ENCODE measurements around the gene FGFR2. TPM values are rescaled to one million over a fixed set of nuclear protein-coding genes. Genes with fewer than 3 reads are reported as not detected.

FGFR2 gene
- total RNA-seq, 1 experiment from 2014 or later = 5.7 TPM

DNA sequence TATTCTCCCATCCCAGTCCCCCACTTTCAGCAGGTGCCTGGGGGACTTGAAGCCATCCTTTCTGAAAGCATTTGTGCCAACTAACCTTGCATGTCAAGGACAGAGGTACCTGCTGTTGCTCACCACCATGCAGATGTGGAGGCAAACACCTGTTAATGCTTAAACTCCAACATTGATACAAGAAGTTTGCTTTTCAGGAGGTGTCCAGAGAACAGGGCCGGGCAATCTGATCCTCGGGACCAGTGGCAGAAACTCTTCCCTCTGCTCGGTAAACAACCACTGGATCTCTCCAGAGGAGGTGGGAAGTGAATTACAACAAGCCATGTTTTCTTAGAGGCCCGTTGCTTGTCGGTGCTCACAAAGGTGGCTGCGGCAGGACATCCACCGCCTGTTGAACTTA lies 54.7 kb downstream of the FGFR2 start:
- in situ Hi-C loops (cut with HindIII; ENCODE audit: low pct_unique_long_range_greater_than_20kb, low sequenced_read_pairs) = no loop called here
- TF ChIP-seq, protein P1, sequence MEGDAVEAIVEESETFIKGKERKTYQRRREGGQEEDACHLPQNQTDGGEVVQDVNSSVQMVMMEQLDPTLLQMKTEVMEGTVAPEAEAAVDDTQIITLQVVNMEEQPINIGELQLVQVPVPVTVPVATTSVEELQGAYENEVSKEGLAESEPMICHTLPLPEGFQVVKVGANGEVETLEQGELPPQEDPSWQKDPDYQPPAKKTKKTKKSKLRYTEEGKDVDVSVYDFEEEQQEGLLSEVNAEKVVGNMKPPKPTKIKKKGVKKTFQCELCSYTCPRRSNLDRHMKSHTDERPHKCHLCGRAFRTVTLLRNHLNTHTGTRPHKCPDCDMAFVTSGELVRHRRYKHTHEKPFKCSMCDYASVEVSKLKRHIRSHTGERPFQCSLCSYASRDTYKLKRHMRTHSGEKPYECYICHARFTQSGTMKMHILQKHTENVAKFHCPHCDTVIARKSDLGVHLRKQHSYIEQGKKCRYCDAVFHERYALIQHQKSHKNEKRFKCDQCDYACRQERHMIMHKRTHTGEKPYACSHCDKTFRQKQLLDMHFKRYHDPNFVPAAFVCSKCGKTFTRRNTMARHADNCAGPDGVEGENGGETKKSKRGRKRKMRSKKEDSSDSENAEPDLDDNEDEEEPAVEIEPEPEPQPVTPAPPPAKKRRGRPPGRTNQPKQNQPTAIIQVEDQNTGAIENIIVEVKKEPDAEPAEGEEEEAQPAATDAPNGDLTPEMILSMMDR (IDR thresholded peaks at IDR 0.05) = no peak
- TF ChIP-seq TCF7L2 (IDR thresholded peaks at IDR 0.05; ENCODE audit: low read depth, low read length) (no peak), POLR2AphosphoS5 (IDR thresholded peaks at IDR 0.05; ENCODE audit: low read depth, low read length) (no peak), SIN3A (IDR thresholded peaks at IDR 0.05; ENCODE audit: borderline replicate concordance, insufficient read depth, low read depth, low read length) (no peak)
- TF ChIP-seq, protein P2, sequence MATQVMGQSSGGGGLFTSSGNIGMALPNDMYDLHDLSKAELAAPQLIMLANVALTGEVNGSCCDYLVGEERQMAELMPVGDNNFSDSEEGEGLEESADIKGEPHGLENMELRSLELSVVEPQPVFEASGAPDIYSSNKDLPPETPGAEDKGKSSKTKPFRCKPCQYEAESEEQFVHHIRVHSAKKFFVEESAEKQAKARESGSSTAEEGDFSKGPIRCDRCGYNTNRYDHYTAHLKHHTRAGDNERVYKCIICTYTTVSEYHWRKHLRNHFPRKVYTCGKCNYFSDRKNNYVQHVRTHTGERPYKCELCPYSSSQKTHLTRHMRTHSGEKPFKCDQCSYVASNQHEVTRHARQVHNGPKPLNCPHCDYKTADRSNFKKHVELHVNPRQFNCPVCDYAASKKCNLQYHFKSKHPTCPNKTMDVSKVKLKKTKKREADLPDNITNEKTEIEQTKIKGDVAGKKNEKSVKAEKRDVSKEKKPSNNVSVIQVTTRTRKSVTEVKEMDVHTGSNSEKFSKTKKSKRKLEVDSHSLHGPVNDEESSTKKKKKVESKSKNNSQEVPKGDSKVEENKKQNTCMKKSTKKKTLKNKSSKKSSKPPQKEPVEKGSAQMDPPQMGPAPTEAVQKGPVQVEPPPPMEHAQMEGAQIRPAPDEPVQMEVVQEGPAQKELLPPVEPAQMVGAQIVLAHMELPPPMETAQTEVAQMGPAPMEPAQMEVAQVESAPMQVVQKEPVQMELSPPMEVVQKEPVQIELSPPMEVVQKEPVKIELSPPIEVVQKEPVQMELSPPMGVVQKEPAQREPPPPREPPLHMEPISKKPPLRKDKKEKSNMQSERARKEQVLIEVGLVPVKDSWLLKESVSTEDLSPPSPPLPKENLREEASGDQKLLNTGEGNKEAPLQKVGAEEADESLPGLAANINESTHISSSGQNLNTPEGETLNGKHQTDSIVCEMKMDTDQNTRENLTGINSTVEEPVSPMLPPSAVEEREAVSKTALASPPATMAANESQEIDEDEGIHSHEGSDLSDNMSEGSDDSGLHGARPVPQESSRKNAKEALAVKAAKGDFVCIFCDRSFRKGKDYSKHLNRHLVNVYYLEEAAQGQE (IDR thresholded peaks at IDR 0.05; ENCODE audit: insufficient read depth in 1 of 2, low read depth in 2 of 2, low read length in 1 of 2) = no peak
- DNase-seq (ENCODE audit: low read depth, low spot score) (no peak), ATAC-seq (no peak)
- no peak overlapping the region for H3K4me3 ChIP-seq (ENCODE audit: low read depth in 2 of 2, low read length in 2 of 2)
- ChIA-PET POLR2A (no interaction called here), CTCF (no interaction called here)
- intact Hi-C loops (cut with micrococcal nuclease; ENCODE audit: unreplicated experiment) = no loop called here
- BruUV-seq (replicated peaks) = no TSS peak
- H3K4me1 ChIP-seq (ENCODE audit: control insufficient read depth, insufficient read depth, low read length) = no peaks in the 10 kb centered on the region
- no peak overlapping the region for H3K27ac ChIP-seq (ENCODE audit: low read length)
- no peaks in the 10 kb centered on the region; the same call in 1 of the 2 replicates for H3K27me3 ChIP-seq (ENCODE audit: control insufficient read depth, insufficient read depth, low read length)
- H3K9me3 ChIP-seq (ENCODE audit: control insufficient read depth, insufficient read depth, low read depth, low read length) = no peaks in the 10 kb centered on the region
- H3K36me3 ChIP-seq (ENCODE audit: control insufficient read depth, insufficient read depth, low read length) = no peaks in the 10 kb centered on the region

DNA sequence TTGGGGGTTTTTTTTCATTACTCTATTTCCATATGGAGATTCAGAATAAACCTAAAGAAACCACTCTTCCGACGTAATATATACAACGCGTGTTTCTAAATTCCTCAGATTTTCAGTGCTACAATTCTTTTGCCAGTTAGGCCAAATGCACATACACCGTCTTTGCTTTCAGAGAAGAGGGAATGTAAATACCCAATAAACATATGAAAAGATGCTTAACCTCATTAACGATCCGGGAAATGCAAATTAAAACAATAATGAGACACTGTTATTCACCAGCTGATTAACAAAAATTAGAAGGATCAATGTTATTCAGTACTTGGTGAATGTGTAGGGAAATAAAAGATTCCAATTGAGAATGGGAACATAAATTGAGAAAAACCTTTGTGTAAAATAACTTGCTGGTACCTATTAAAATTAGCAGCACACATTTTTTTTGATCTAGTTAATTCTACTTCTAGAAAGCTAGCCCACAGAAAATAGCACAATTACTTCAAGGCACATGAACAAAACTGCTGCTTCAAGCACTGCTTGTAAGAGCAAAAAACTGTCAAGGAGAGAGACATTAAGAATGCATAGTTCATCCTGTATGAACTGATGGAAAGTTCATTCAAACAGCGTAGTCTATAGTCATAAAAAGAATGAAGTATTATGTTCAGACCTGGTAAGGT lies 56.7 kb downstream of the FGFR2 start:
- intact Hi-C loops (cut with micrococcal nuclease; ENCODE audit: unreplicated experiment) = no loop called here
- ChIA-PET CTCF (no interaction called here), POLR2A (no interaction called here)
- no peaks in the 10 kb centered on the region for H3K36me3 ChIP-seq (ENCODE audit: control insufficient read depth, insufficient read depth, low read length)
- no peak for DNase-seq (ENCODE audit: low read depth, low spot score)
- H3K4me1 ChIP-seq (ENCODE audit: control insufficient read depth, insufficient read depth, low read length) = no peaks in the 10 kb centered on the region
- H3K4me3 ChIP-seq (ENCODE audit: low read depth in 2 of 2, low read length in 2 of 2) = no peak overlapping the region
- no peak for TF ChIP-seq TCF7L2 (IDR thresholded peaks at IDR 0.05; ENCODE audit: low read depth, low read length)
- TF ChIP-seq POLR2AphosphoS5 (IDR thresholded peaks at IDR 0.05; ENCODE audit: low read depth, low read length) = no peak
- TF ChIP-seq SIN3A (IDR thresholded peaks at IDR 0.05; ENCODE audit: borderline replicate concordance, insufficient read depth, low read depth, low read length) = no peak
- TF ChIP-seq, protein P2 (IDR thresholded peaks at IDR 0.05; ENCODE audit: insufficient read depth in 1 of 2, low read depth in 2 of 2, low read length in 1 of 2) = no peak
- TF ChIP-seq, protein P1 (IDR thresholded peaks at IDR 0.05) = no peak
- H3K9me3 ChIP-seq (ENCODE audit: control insufficient read depth, insufficient read depth, low read depth, low read length) = no peaks in the 10 kb centered on the region
- no peak for ATAC-seq
- no peaks in the 10 kb centered on the region; the same call in 1 of the 2 replicates for H3K27me3 ChIP-seq (ENCODE audit: control insufficient read depth, insufficient read depth, low read length)
- in situ Hi-C loops (cut with HindIII; ENCODE audit: low pct_unique_long_range_greater_than_20kb, low sequenced_read_pairs) = no loop called here
- H3K27ac ChIP-seq (ENCODE audit: low read length) = no peak overlapping the region
- BruUV-seq (replicated peaks) = no TSS peak

Data from Panc1 (cell line).